NCI-H146 (cell line): ENCODE results near the gene ELP5.
A peak's percentile ranks its signal among the peaks of the same experiment; 100 is the strongest.

ENCODE experiments used
- DNase-seq: peaks from one replicate; lab custom pipeline; 2025; lab: John Stamatoyannopoulos, UW

Gene ELP5

DNA sequence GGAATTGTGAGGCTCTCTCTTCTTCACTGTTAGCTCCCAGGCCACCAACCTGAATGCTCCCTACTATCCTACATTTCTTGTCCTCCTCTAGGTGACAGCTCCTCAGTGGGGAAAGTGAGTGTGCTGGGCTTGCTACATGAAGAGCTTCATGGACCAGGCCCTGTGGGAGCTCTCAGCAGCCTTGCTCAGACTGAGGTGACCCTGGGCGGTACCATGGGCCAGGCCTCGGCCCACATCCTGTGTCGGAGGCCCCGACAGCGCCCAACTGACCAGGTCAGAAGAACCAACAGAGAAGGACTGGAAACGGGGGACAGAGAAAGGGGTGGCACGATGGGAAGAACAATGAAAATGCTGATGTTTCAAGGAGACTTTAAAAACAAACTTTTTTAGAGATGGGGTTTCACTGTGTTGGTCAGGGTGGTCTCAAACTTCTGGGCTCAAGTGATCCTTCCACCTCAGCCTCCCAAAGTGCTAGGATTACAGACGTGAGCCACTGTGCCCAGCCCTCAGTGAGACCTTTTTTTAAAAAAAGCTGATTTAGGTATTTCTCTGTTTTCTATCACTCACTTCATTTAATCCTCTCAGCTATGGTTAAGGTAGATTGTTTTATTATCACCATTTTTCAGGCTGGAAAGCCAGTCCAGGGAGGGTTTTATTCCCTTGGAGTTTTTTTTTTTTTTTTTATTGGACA is 4.9 kb downstream of the ELP5 start:
- no peak for DNase-seq

DNA sequence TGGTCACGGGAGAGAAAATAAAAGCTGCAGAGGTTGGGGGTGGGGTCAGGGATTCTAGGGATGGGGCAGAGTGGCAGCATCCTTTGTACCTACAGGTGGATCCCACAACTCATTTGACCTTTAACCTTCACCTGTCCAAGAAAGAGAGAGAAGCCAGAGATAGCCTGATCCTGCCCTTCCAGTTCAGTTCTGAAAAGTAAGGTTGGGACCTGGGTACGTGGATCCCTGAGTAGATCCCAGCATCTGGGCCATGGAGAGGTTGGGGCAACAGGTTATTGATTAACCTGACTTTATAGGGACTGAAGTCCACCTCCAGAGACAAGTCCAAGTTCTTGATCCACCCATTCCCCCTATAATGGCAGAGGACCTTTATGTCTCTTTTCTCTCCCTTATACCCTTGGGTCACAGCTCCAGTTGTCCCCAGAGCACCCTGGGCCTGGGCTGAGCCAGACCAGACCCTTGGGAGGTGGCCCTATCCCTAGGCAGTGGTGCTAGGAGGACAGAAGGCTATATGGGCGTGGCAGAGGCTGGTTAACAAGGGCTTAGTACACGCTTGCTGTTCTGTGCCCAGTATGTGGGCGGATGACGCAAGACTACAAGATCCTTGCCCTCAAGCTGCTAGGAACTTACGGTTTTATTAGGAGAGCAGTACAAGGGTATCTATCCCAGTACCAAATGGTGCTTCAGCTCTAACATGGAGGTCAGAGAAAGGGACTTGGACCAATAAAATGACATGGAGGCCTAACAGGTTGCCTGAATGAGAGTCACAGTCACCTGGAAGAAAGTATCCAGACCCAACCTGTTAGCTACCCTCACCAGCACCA is 6.9 kb downstream of the ELP5 start:
- no peak for DNase-seq

DNA sequence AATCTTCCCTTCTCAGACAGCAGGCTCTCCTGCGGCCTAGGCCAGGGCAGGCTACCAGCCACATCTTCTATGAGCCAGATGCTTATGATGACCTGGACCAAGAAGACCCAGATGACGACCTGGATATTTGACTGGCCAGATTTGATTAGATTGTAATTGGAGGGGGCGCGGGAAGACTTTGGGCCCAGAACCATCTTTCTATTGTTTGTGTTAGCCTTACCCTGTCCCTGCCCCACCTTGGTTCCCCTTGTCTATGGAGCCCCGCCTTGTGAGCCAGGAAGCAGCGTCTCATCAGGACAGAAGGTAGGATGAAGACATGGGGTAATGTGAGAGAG is 7.5 kb downstream of the ELP5 start:
- no peak for DNase-seq

DNA sequence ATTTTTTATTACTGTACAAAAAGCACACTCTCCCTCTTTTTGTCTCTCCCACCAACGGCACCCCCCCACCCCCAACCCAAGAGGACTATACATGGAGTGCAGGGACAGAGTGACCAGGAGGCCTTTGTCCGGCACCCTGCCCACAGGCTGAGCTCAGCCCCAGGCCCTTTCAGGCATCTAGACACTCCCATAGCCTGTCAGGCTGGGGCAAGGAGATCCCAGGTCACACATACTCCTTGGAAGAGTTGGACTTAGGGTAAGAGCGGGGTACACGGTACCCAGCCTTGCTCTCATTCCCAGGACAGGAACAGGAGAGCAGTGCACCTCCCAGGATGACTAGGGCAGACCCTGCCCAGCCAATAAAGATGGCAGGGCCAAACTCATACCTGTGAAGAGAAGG is 8.1 kb downstream of the ELP5 start:
- no peak for DNase-seq

DNA sequence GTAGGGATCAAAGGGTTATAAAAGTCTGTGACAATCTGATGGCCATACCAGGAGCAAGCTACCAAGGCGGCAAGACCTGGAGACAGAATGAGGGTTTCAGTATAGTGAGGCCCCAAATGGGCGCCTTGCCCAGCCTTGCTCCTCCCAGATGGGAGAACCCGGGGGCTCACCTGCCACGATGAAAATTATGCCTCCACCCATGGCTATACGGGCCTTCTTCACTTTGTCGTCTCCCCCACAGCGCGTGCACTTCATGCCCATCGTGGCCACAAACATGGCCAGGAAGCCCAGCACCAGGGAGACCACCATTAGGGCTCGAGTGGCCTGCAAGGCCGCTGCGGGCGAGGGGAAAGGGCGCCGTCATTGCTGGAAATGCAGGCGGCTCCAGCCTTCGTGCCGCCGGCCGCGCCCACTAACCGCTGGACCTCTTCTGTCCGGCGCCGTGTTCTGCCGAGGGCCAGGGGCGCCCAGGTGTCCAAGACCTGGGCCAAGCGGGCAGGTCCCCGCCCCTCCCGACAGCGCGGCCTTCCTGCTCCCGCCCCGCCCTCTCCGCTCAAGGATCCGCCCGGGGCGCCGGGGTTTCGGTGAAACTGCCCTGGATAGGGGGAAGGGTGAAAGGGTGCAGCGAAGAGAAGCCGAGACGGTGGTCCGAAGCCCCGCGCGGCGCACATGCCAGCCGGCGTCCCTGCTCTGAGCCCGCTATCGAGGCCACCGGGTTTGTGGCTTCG is 8.8 kb downstream of the ELP5 start:
- peak; percentile 80 for DNase-seq

DNA sequence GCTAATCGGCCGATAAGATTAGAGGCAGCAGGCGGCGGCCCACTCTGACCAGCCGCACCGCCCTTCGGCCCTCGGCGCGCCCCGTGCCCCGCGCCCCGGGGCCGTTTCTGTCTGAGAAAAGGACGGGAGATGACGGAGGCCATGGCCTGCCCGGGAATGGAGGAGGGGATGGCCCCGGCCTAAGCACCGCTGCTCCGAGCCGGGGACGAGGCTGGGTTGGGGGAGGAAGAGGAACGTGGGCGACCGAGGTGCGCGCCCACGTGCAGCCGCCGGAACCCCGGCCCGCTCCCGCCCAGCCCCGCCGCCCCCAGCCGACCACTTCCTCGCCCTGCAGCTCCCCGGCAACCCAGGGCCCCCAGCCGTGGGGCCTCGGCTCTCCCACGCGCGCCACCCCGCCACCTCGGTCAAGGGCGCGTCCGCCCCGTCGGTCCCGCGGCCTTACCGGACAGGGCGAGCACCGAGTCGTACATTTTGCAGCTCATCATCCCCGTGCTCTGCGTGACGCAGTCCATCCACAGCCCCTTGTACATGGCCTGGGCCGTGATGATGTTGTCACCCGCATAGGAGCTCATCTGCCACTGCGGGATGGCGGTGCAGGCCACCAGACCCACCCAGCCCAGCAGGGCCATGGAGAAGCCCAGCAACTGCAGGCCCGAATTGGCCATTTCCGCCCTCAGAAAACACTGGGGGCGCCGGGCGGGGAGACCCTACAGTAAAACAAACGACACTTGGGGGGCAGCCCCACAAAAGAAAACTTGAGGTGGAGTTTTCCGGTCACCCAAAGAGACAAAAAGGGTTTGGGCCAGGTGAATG is 9.6 kb downstream of the ELP5 start:
- DNase-seq, result peak; percentile 43

DNA sequence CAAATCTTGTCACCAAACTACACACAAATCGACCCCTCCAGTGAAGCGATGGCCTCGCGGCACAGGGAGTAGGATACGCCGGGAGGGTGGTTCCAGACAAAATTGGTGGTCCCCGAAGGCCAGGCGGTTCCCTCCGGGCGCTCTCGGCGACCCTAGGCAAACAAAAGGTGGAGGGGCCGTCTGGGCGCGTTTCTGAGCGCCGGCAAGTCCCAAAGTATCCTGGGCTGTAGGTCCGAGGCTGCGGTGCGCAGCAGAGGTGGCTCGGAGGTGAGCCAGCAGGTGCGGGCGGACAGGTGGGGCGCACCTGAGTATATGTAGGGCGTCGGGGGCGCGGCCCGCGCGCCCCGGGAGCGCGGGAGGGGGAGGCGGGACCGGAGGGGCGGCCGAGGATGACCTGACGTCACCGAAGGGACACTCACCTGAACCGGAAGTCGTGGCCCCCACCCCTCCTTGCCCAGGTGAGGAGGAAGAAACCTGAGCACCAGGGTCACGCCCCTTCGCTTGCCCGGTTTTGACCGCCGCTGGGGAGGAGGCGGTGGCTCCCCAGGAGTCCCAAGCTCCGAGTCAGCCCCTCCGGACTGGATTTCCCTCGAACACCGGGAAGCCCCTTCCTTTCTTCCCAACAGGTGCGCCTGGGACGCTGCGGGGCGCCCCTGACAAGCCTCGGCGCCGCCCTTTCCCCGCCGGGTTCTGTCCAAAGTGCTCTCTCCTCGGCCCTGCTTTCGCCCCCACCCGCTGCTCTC is 10.3 kb downstream of the ELP5 start, which contains the start of gene CLDN7:
TSS of gene CLDN7 (minus strand) at position 287 of the 743 bp plus-strand sequence. CDS start 435 bp downstream, outside the sequence.
- DNase-seq, result peak; percentile 95

DNA sequence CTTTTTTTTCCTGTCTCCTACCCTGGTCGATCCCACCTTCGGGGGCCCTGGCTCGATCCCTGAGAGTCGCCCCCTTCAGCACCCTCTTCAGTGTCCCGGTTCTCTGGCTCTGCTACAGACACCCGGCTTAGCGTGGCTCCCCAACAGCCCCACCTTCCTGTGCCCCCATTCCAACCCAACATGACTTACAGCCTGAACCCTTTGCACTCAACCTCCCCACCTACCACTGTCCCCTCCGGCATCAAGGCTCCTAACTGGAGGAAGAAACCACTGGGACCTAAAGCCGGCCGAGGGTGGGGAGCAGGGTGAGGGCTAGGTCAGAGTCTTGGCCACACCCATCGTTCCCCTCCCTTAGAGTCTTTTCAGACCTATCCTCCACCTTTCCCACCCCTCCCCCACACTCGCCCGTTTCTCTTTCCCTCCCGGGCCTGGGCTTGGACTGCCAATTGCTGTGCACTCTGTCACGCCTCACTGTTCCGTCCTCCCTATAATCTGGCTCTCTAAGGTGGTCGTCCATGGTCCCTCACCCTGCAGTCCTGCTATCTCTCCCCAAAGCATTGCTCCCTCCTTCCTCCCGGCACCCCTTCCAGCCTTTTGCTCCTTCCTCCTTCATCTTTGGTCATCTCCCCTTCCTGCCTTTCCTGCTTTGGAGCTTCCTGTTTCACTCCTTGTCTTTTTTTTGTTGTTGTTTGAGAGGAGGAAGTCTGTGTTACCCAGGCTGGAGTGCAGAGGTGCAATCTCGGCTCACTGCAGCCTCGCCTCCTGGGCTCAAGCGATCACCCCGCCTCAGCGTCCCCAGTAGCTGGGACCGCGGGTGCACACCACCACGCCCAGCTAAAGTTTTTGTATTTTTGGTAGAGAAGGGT is 11.2 kb downstream of the ELP5 start:
- DNase-seq, result peak; percentile 55

DNA sequence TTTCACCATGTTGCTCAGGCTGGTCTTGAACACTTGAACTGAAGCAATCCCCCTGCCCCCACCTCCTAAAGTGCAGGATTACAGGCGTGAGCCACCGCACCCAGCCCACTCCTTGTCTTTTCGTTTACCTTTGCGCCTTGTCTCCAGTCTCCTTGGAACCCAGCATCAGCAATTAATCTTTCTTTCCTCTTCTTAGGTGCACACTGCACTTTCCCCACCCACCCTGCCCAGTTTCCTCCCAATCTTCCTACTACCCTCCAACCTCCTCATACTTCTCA is 11.7 kb downstream of the ELP5 start:
- no peak for DNase-seq

DNA sequence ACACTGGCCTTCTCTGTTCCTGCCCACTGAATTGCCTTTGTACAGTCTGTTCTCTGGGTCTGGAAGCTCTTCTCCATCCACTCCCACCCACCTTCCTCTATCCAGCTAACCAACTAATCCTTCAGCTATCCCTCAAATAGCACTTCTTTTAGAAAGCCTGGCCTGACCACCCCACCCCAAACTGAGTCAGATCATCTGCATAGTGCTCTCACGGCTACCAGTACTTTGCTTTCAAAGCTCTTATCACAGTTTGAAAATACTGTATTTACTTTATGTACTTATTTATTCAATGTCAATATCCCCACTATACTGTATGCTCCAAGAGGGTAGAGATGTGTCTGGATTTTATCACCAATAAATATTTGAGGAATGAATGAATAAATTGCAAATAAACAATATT is 14.8 kb downstream of the ELP5 start:
- no peak for DNase-seq

DNA sequence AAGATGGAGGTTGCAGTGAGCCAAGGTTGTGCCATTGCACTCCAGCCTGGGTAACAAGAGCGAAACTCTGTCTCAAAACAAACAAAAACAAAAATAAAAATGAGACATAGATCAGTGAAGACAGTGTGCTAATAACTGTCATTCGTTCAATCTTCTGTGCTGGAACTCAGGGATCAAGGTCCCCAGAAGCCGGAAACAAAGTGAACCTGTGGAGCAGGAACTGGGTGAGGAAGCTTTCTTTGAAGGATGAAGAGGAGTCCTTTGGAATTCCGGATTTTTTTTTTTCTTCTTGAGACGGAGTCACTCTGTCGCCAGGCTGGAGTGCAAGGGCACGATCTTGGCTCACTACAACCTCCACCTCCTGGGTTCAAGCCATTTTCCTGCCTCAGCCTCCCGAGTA is 27.4 kb downstream of the ELP5 start:
- DNase-seq, result no peak

DNA sequence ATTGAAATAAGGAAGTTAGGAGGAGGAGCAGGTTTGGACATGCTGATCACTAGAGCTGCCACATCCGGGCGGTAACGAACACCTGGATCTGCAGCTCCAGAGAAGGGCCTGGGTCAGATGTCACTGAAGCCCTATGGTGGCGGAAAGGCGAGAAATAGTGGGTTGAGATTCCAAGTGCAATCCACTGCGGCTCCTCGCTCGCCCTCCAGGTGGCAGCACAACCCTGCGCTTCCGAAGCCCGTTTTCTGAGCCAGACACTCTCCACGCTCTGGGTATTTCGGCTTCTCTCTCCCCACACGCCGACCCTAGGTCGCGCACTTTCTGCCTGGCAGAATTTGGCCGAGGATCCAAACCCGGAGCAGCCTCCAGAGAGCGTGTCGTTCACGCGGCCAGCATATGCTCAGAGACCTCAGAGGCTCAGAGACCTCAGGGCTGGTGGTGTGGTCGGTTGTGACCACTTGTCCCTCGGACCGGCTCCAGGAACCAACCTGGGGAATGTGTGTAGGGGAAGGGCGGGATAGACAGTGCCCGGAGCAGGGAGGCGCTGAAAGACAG is 28.6 kb downstream of the ELP5 start:
- DNase-seq, result peak; percentile 77

DNA sequence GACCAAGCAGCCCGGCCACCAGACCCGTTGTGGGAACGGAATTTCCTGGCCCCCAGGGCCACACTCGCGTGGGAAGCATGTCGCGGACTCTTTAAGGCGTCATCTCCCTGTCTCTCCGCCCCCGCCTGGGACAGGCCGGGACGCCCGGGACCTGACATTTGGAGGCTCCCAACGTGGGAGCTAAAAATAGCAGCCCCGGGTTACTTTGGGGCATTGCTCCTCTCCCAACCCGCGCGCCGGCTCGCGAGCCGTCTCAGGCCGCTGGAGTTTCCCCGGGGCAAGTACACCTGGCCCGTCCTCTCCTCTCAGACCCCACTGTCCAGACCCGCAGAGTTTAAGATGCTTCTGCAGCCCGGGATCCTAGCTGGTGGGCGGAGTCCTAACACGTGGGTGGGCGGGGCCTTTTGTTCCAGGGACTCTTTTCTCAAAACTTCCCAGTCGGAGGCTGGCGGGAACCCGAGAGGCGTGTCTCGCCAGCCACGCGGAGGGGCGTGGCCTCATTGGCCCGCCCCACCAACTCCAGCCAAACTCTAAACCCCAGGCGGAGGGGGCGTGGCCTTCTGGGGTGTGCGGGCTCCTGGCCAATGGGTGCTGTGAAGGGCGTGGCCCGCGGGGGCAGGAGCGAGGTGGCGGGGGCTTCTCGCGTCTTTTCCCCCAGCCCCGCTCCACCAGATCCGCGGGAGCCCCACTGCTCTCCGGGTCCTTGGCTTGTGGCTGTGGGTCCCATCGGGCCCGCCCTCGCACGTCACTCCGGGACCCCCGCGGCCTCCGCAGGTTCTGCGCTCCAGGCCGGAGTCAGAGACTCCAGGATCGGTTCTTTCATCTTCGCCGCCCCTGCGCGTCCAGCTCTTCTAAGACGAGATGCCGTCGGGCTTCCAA is 29.3 kb downstream of the ELP5 start, which contains the start of gene SLC2A4:
TSS of gene SLC2A4 (plus strand) at position 645 of the 879 bp plus-strand sequence. CDS start at position 862, 217 bp downstream.
- DNase-seq, result peak; percentile 78

DNA sequence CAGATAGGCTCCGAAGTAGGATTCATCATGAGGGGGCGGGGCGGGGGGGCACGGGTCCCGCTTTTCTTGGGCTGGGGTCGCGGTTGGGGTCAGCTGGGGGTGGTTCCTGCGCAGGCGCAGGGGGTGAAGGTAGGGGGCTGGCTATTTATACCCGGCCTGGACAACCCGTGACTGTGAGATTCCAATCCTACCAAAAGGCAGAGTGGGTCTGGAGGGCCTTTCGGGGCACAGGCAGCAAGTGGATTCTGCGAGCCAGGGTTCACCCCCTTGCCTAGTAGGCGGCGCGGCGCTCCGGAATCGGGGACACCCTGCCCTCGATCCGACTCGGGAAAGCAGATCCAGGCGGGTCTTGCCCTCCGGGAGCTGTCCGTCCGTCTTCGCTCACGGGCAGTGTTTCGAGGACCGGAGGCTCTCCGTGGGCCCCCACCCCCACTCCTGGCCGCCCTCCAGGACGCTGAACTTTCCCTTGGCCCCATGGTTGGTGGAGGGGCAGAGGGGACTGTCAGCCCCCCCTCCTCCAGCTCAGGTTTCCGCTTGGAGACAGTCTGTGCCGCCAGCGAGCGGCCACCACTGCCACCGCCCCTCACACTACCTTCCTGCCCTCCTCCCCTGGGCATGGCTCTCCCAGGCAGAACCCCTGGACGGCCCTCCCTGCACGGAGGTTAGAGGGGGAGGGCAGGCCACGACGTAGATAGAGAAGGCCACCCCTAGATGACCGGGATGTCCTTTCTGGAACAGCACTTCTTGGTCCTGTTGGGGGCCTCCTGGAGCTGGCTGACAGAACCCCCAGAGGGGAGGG is 30.1 kb downstream of the ELP5 start:
- no peak for DNase-seq

DNA sequence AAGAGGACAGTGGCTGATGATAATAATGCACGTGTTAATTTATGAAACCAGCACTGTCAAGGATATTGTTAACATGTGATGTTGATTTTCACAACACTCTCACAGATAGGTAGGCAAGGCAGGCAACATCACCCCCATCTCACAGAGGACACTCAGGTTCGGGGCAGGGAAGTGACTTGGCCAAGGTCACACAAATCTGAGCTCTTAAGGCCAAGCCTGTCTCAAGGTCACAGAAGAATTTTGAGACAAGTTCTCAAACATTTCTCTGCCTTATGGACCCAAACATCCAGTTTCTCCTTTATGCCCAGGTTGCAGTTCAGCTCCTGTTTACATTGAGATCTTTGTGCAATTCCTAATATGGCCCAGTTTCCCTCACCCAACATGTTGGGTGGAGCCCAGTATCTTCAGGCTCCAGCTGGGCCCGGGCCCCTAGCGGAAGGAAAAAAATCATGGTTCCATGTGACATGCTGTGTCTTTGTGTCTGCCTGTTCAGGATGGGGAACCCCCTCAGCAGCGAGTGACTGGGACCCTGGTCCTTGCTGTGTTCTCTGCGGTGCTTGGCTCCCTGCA is 30.8 kb downstream of the ELP5 start:
- DNase-seq, result peak; percentile 11

DNA sequence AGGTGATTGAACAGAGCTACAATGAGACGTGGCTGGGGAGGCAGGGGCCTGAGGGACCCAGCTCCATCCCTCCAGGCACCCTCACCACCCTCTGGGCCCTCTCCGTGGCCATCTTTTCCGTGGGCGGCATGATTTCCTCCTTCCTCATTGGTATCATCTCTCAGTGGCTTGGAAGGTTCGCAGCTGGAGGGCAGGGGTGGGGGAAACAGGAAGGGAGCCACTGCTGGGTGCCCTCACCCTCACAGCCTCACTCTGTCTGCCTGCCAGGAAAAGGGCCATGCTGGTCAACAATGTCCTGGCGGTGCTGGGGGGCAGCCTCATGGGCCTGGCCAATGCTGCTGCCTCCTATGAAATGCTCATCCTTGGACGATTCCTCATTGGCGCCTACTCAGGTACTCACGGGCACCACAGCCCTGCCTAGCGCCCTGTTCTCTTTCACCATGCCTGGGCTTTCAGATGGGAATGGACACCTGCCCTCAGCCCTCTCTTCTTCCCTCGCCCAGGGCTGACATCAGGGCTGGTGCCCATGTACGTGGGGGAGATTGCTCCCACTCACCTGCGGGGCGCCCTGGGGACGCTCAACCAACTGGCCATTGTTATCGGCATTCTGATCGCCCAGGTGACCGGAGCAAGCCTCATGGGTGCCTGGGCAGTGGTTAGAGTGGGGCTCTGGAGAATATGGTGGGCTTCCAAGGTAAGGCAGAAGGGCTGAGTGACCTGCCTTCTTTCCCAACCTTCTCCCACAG is 31.6 kb downstream of the ELP5 start:
- no peak for DNase-seq

DNA sequence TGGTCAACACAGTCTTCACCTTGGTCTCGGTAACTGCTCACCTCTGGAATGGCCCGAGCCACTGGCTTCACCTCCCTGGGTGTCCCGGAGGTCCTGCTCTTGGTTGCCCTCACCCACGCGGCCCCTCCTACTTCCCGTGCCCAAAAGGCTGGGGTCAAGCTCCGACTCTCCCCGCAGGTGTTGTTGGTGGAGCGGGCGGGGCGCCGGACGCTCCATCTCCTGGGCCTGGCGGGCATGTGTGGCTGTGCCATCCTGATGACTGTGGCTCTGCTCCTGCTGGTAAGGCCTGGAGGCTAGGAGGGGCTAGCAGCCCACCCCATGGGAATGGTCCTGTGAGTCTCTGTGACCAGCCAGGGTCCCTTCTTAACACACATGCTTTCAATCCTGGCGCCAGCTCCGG is 32.9 kb downstream of the ELP5 start:
- no peak for DNase-seq
